Transverse colon (tissue), 4 donors: ENCODE data around the gene SIL1. TPM values are rescaled to one million over a fixed set of nuclear protein-coding genes. Genes with fewer than 3 reads are reported as not detected.

ENCODE experiments used
- DNase-seq: peaks from one replicate; pipeline ENCODE4 v3.0.0-alpha.2; 2019
- H3K27ac ChIP-seq, 4 donors: fragments of 200-600 bp; sonication (generic); 2 replicates each; pipeline ENCODE4 v1.5.1; 2016 to 2018; ENCODE audit warnings: inconsistent platforms in 4 of 4
- H3K27me3 ChIP-seq: fragments of 200-600 bp; sonication (generic); 2 replicates; pipeline ENCODE4 v1.5.1; 2017; ENCODE audit warnings: inconsistent platforms
- H3K36me3 ChIP-seq, 4 donors: fragments of 200-600 bp; sonication (generic); 2 replicates each; pipeline ENCODE4 v1.5.1; 2017 to 2019; ENCODE audit warnings: inconsistent platforms in 4 of 4
- H3K4me1 ChIP-seq, 4 donors: fragments of 200-600 bp; sonication (generic); 2 replicates each; pipeline ENCODE4 v1.5.1; 2017 to 2020; ENCODE audit warnings: inconsistent platforms in 4 of 4
- H3K4me3 ChIP-seq, 4 donors: fragments of 200-600 bp; sonication (generic); 1 replicate in 1 of 4; 2 replicates in 3 of 4; pipeline versions ENCODE4 v1.5.1 to v1.6.1; 2017 to 2019; ENCODE audit warnings: inconsistent platforms in 4 of 4
- H3K9me3 ChIP-seq, 2 donors: fragments of 200-600 bp; sonication (generic); 2 replicates each; pipeline ENCODE4 v1.5.1; 2017 to 2019; ENCODE audit warnings: inconsistent platforms in 2 of 2
- EP300 ChIP-seq: sonication (generic); formaldehyde crosslinking; IDR thresholded peaks from one replicate; pipeline ENCODE4 v1.6.1; 2017; ENCODE audit warnings: antibody characterized with exemption, low read depth
- POLR2A ChIP-seq: fragments of 450-650 bp; IDR thresholded peaks from one replicate; pipeline ENCODE4 v1.6.1; 2016; ENCODE audit warnings: antibody characterized with exemption, mild to moderate bottlenecking, moderate library complexity
- POLR2AphosphoS5 ChIP-seq, 3 donors: sonication (generic); formaldehyde crosslinking; IDR thresholded peaks; one replicate each; pipeline ENCODE4 v1.6.1; 2016; ENCODE audit warnings: antibody characterized with exemption in 3 of 3
- WGBS, 2 donors: methylation state at CpG; one replicate each; pipeline ENCODE4 v1.1.5; 2018; ENCODE audit warnings: low coverage in 1 of 2; 5-methylcytosine and 5-hydroxymethylcytosine counted together
- in situ Hi-C, 4 donors: fragments of 200-750 bp; cut with MboI; loops; one replicate each; pipeline versions ENCODE4 v1.15.0 to v1.15.1; 2017; ENCODE audit warnings: low sequenced_read_pairs in 3 of 4, low pct_ligation_motif_present in 1 of 4, low pct_unique_long_range_greater_than_20kb in 1 of 4
- intact Hi-C: fragments of 100-400 bp; cut with DNase I; formaldehyde crosslinking; loops from one replicate; pipeline ENCODE4 v1.15.1; 2023; ENCODE audit warnings: low total_unique reads
- total RNA-seq, 4 donors: library from RNA; depleted of rRNA; stranded (reverse); fragments of >200 nt; gene quantifications; one replicate each; pipeline ENCODE4 v1.1.0, GENCODE V29; 2016
- TF ChIP-seq, protein P1 (sequence below), 5 experiments: fragments of 200-600 bp in 3 of 5; fragments of 450-650 bp in 2 of 5; sonication (generic) in 3 of 5; IDR thresholded peaks; 1 replicate in 2 of 5; 2 replicates in 3 of 5; pipeline ENCODE4 v1.5.1; 2016 to 2017; ENCODE audit warnings: antibody characterized with exemption in 5 of 5, inconsistent platforms in 3 of 5, mild to moderate bottlenecking in 2 of 5, moderate library complexity in 1 of 5

SIL1 gene
- total RNA-seq, 4 donors from 2014 or later, result 11.1 to 38.1 (median 29.0) TPM

DNA sequence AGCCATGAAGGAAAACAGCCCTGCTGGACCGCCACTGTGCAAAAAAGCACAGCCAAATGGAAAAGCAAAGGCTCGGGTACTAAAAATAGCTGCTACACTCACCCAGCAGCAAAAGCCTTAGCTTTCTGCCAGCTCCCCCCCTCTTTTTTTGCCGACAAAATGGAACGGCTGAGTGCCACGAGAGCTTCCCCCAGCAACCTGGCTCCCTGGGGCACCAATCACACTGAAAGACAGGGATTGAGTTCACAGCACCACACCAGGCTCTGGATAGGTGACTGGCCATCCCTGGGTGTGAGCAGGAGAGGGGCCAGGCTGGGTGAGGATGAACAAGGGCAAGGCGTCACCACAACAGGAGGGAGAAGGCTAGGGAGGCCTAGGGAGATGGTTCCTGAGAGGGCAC lies 66.7 kb downstream of the SIL1 start:
- peaks cover 7 to 33% (median 13%) of the 10 kb centered on the region in 4 donors for H3K4me1 ChIP-seq
- no peaks in the 10 kb centered on the region for H3K9me3 ChIP-seq
- H3K27me3 ChIP-seq, result no peaks in the 10 kb centered on the region
- no peak overlapping the region for H3K4me3 ChIP-seq
- H3K27ac ChIP-seq, result peak overlapping the region; percentile 73 to 86 (median 80)
- WGBS, 2 donors, result 59 to 83% methylated on average over 2 to 6 of the region's 6 CpGs
- DNase-seq, result peak; percentile 9
- intact Hi-C loops (no loop called here), in situ Hi-C loops (no loop called here)
- TF ChIP-seq, protein P1, sequence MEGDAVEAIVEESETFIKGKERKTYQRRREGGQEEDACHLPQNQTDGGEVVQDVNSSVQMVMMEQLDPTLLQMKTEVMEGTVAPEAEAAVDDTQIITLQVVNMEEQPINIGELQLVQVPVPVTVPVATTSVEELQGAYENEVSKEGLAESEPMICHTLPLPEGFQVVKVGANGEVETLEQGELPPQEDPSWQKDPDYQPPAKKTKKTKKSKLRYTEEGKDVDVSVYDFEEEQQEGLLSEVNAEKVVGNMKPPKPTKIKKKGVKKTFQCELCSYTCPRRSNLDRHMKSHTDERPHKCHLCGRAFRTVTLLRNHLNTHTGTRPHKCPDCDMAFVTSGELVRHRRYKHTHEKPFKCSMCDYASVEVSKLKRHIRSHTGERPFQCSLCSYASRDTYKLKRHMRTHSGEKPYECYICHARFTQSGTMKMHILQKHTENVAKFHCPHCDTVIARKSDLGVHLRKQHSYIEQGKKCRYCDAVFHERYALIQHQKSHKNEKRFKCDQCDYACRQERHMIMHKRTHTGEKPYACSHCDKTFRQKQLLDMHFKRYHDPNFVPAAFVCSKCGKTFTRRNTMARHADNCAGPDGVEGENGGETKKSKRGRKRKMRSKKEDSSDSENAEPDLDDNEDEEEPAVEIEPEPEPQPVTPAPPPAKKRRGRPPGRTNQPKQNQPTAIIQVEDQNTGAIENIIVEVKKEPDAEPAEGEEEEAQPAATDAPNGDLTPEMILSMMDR (IDR thresholded peaks at IDR 0.05), result no peak
- TF ChIP-seq POLR2A (no peak), POLR2AphosphoS5 (IDR thresholded peaks at IDR 0.05) (peak in 1 of 3 donors; percentile 7), EP300 (no peak)
- H3K36me3 ChIP-seq, result no peaks in the 10 kb centered on the region

DNA sequence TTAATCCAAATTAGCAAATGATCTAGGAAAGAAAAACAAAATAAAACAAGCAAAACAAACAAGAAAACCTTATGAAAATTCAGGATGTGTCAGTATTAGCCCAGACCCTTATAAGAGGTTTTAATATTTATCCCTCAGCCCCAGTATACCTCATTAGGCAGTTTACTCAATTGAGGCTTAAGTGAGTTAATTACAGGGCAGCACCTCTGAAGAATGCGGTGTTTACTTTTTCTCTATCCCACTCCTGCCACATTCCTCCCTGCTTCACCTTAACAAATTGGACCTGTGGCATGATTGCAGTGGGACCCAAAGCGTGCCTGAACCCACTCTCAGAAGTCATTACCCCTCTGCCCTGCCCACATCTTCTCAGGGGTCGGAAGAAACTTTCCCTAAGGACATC lies 67.1 kb downstream of the SIL1 start:
- TF ChIP-seq POLR2AphosphoS5 (IDR thresholded peaks at IDR 0.05) (no peak), POLR2A (no peak), EP300 (no peak)
- TF ChIP-seq, protein P1 (IDR thresholded peaks at IDR 0.05), result no peak
- Histone ChIP-seq H3K4me1 (peaks cover 7 to 33% (median 13%) of the 10 kb centered on the region in 4 donors), H3K27ac (peak overlapping the region; percentile 73 to 86 (median 80)), H3K9me3 (no peaks in the 10 kb centered on the region), H3K36me3 (no peaks in the 10 kb centered on the region), H3K27me3 (no peaks in the 10 kb centered on the region), H3K4me3 (no peak overlapping the region)
- intact Hi-C loops, result no loop called here
- WGBS, 2 donors, result 73% methylated on average over 3 of the region's 3 CpGs; no CpG with 5 or more reads in 1 of the 2 donors
- in situ Hi-C loops, result no loop called here
- DNase-seq, result no peak

GRCh38 chr5:139130214-139130613 lies 68.0 kb downstream of the SIL1 start:
- no peak overlapping the region for H3K27ac ChIP-seq
- intact Hi-C loops, result no loop called here
- no peak for DNase-seq
- TF ChIP-seq POLR2A, result no peak
- H3K4me1 ChIP-seq, result peaks cover 7 to 33% (median 13%) of the 10 kb centered on the region in 4 donors
- no peaks in the 10 kb centered on the region for H3K27me3 ChIP-seq
- in situ Hi-C loops, result no loop called here
- 87 to 88% methylated on average over 3 to 4 of the region's 4 CpGs for WGBS, 2 donors
- H3K4me3 ChIP-seq, result no peak overlapping the region
- no peaks in the 10 kb centered on the region for H3K36me3 ChIP-seq
- no peaks in the 10 kb centered on the region for H3K9me3 ChIP-seq

DNA sequence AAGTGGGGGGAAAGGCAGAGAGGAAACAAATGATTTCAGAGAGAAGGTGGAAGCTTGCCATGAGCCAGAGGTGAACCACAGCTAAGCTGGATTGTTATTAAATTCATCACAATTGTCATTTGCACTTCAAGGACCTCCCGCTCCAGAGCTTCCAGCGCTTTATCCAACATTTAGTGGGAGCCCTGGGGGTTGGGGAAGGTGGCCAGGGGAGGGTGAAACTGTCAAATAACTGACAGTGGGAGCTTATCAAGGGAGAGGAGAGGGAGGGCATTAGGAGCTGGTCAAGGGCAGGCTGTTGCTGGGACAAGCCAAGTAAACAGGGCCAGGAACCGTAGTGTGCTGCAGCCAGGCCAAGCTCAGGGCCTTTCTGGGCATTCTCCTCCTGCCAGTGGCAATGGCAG lies 71.5 kb downstream of the SIL1 start:
- Histone ChIP-seq H3K4me1 (peaks cover 0 to 13% (median 5%) of the 10 kb centered on the region in 4 donors), H3K4me3 (no peak overlapping the region), H3K9me3 (no peaks in the 10 kb centered on the region), H3K27me3 (no peaks in the 10 kb centered on the region), H3K27ac (no peak overlapping the region), H3K36me3 (no peaks in the 10 kb centered on the region)
- in situ Hi-C loops (no loop called here), intact Hi-C loops (no loop called here)
- no peak for DNase-seq
- TF ChIP-seq POLR2A, result no peak
- TF ChIP-seq EP300, result no peak
- no peak for TF ChIP-seq POLR2AphosphoS5 (IDR thresholded peaks at IDR 0.05)
- TF ChIP-seq, protein P1 (IDR thresholded peaks at IDR 0.05), result no peak
- WGBS, 2 donors, result 92% methylated on average over 3 of the region's 3 CpGs; no CpG with 5 or more reads in 1 of the 2 donors

- Histone ChIP-seq H3K27ac (no peak overlapping the region), H3K4me3 (no peak overlapping the region), H3K36me3 (peaks cover 0 to under 1% (median 0%) of the 10 kb centered on the region in 4 donors), H3K9me3 (no peaks in the 10 kb centered on the region), H3K27me3 (no peaks in the 10 kb centered on the region), H3K4me1 (peaks cover 0 to 6% (median under 1%) of the 10 kb centered on the region in 4 donors)
- WGBS, 2 donors, result 77 to 88% methylated on average over 1 of the region's 1 CpG
- TF ChIP-seq POLR2A, result no peak
- no peak for TF ChIP-seq POLR2AphosphoS5 (IDR thresholded peaks at IDR 0.05)
- TF ChIP-seq, protein P1 (IDR thresholded peaks at IDR 0.05), result no peak
- no peak for TF ChIP-seq EP300
- in situ Hi-C loops, result no loop called here
- DNase-seq, result no peak
- intact Hi-C loops, result no loop called here
Observed at GRCh38 chr5:139125991-139126390, 72.2 kb downstream of the SIL1 start.
